Measurements from ENCODE around the gene GRHL3.
"Not testable (repeated sequence)": the region's sequence is repeated elsewhere in the genome, so short reads cannot be mapped to it uniquely, and the experiment has no call there.

Gene GRHL3

GRCh38 chr1:24319312-24319863 is at the start of gene GRHL3:
GRHL3 (plus strand) TSS chr1:24319357; CDS start chr1:24319552, 195 bp downstream.
- DNase-seq: no peak

- DNase-seq: not testable (repeated sequence)
Measured at GRCh38 chr1:24274203-24275103, 44.7 kb upstream of the GRHL3 start.

- no peak for DNase-seq
Measured at GRCh38 chr1:24275104-24275410, 44.1 kb upstream of the GRHL3 start.

GRCh38 chr1:24275510-24275909 is 43.6 kb upstream of the GRHL3 start:
- DNase-seq: no peak

GRCh38 chr1:24276791-24277190 is 42.4 kb upstream of the GRHL3 start:
- no peak for DNase-seq

GRCh38 chr1:24277420-24278169 is 41.6 kb upstream of the GRHL3 start:
- DNase-seq: no peak

GRCh38 chr1:24278726-24279125 is 40.4 kb upstream of the GRHL3 start:
- no peak for DNase-seq

- no peak for DNase-seq
Measured at GRCh38 chr1:24279590-24280232, 39.4 kb upstream of the GRHL3 start.

GRCh38 chr1:24281591-24281990 is 37.6 kb upstream of the GRHL3 start:
- no peak for DNase-seq

- DNase-seq: no peak
Measured at GRCh38 chr1:24282491-24282890, 36.7 kb upstream of the GRHL3 start.

- DNase-seq: no peak
Measured at GRCh38 chr1:24283326-24284155, 35.6 kb upstream of the GRHL3 start.

- no peak for DNase-seq
Measured at GRCh38 chr1:24284156-24284471, 35.0 kb upstream of the GRHL3 start.

- no peak for DNase-seq
Measured at GRCh38 chr1:24285231-24285630, 33.9 kb upstream of the GRHL3 start.

GRCh38 chr1:24286246-24287010 is 32.7 kb upstream of the GRHL3 start:
- no peak for DNase-seq

GRCh38 chr1:24287779-24288178 is 31.4 kb upstream of the GRHL3 start:
- not testable (repeated sequence) for DNase-seq

- DNase-seq: no peak
Measured at GRCh38 chr1:24288479-24288878, 30.7 kb upstream of the GRHL3 start.

- DNase-seq: no peak
Measured at GRCh38 chr1:24289937-24290595, 29.1 kb upstream of the GRHL3 start.

GRCh38 chr1:24290933-24291487 is 28.1 kb upstream of the GRHL3 start:
- DNase-seq: no peak

- no peak for DNase-seq
Measured at GRCh38 chr1:24292103-24292502, 27.1 kb upstream of the GRHL3 start.

GRCh38 chr1:24292887-24293286 is 26.3 kb upstream of the GRHL3 start:
- DNase-seq: no peak

Measured in activated CD4-positive, CD25-positive, alpha-beta regulatory T cell (primary cell).